Aorta (tissue), 4 donors: ENCODE measurements around the gene HOXA1. TPM values are rescaled to one million over a fixed set of nuclear protein-coding genes. Genes with fewer than 3 reads are reported as not detected.

ENCODE experiments used
- polyA plus RNA-seq, 2 donors: library from polyadenylated mRNA; stranded (reverse); fragments of 200-250 nt; gene quantifications; one replicate each; pipeline ENCODE4 v1.2.3, GENCODE V29; 2013
- total RNA-seq, 2 donors: library from RNA; stranded (reverse); fragmentation: NEBNext Ultra II Directional; extraction: Animal tissue kit (Norgen Biotek cat#: 25700); gene quantifications; one replicate each; pipeline ENCODE4 v1.2.1, GENCODE V29; 2021
- donor health status: healthy with polysubstance abuse.
- donor health status: Bipolar disorder and iron deficiency.
- donor health status: DM: no; HTN: no; CAD: no.
- donor health status: DM: yes; HTN: yes; CAD: no.

Gene HOXA1
- total and polyA plus RNA-seq, 4 donors, result 0.59 to 1.6 (median 1.1) TPM

Other genes with a start within 250 kb of the HOXA1 start
- gene SKAP2, start 231.4 kb downstream of the HOXA1 start, total RNA-seq, result 10 to 100 TPM; 43.4 to 48.5 TPM
- gene SKAP2, start 231.4 kb downstream of the HOXA1 start, polyA plus RNA-seq, result 10 to 100 TPM; 11.4 to 12.4 TPM
- gene HOXA2, start 6.7 kb upstream of the HOXA1 start, total RNA-seq, result 1 to 10 TPM; 1.6 to 4.7 TPM
- 1 to 10 TPM; 2.3 to 3.6 TPM for gene HOXA2, start 6.7 kb upstream of the HOXA1 start, polyA plus RNA-seq
- 10 to 100 TPM in 1 of 2 donors, 1 to 10 TPM in 1; 5.6 to 11.6 TPM for gene HOXA4, start 34.8 kb upstream of the HOXA1 start, total RNA-seq
- gene HOXA4, start 34.8 kb upstream of the HOXA1 start, polyA plus RNA-seq, result 10 to 100 TPM in 1 of 2 donors, 1 to 10 TPM in 1; 2.6 to 10.1 TPM
- gene HOXA5, start 47.7 kb upstream of the HOXA1 start, total RNA-seq, result 10 to 100 TPM in 1 of 2 donors, 1 to 10 TPM in 1; 8.0 to 11.8 TPM
- gene HOXA5, start 47.7 kb upstream of the HOXA1 start, polyA plus RNA-seq, result 1 to 10 TPM; 1.6 to 2.7 TPM
- gene HOXA6, start 51.8 kb upstream of the HOXA1 start, total RNA-seq, result 1 to 10 TPM; 6.3 to 7.6 TPM
- gene HOXA6, start 51.8 kb upstream of the HOXA1 start, polyA plus RNA-seq, result under 1 TPM in 1 of 2 donors, not detected in 1; 0.97 TPM
- gene HOXA3, start 56.6 kb upstream of the HOXA1 start, total RNA-seq, result 10 to 100 TPM in 1 of 2 donors, 1 to 10 TPM in 1; 9.6 to 20.8 TPM
- gene HOXA3, start 56.6 kb upstream of the HOXA1 start, polyA plus RNA-seq, result 10 to 100 TPM in 1 of 2 donors, 1 to 10 TPM in 1; 3.8 to 12.2 TPM
- gene HOXA7, start 60.7 kb upstream of the HOXA1 start, total RNA-seq, result 1 to 10 TPM; 4.7 to 9.3 TPM
- gene HOXA7, start 60.7 kb upstream of the HOXA1 start, polyA plus RNA-seq, result 1 to 10 TPM; 2.4 to 3.3 TPM
- 1 to 10 TPM; 1.6 to 5.8 TPM for gene HOXA9, start 69.5 kb upstream of the HOXA1 start, total RNA-seq
- 1 to 10 TPM; 1.5 to 3.1 TPM for gene HOXA9, start 69.5 kb upstream of the HOXA1 start, polyA plus RNA-seq
- 10 to 100 TPM in 1 of 2 donors, 1 to 10 TPM in 1; 1.5 to 11.2 TPM for gene HOXA10, start 78.3 kb upstream of the HOXA1 start, total RNA-seq
- 1 to 10 TPM; 3.4 to 3.6 TPM for gene HOXA10, start 78.3 kb upstream of the HOXA1 start, polyA plus RNA-seq
- under 1 TPM in 1 of 2 donors, not detected in 1; 0.81 TPM for gene HOXA11, start 89.2 kb upstream of the HOXA1 start, total RNA-seq
- under 1 TPM in 1 of 2 donors, not detected in 1; 0.13 TPM for gene HOXA11, start 89.2 kb upstream of the HOXA1 start, polyA plus RNA-seq
- gene HOXA13, start 104.1 kb upstream of the HOXA1 start, total RNA-seq, result not detected
- under 1 TPM in 1 of 2 donors, not detected in 1; 0.38 TPM for gene HOXA13, start 104.1 kb upstream of the HOXA1 start, polyA plus RNA-seq
- gene EVX1, start 146.8 kb upstream of the HOXA1 start, total RNA-seq, result not detected
- not detected for gene EVX1, start 146.8 kb upstream of the HOXA1 start, polyA plus RNA-seq